ENCODE measurements around the gene SAMHD1.
"Not testable (repeated sequence)": the region's sequence is repeated elsewhere in the genome, so short reads cannot be mapped to it uniquely, and the experiment has no call there.

The SAMHD1 gene

DNA sequence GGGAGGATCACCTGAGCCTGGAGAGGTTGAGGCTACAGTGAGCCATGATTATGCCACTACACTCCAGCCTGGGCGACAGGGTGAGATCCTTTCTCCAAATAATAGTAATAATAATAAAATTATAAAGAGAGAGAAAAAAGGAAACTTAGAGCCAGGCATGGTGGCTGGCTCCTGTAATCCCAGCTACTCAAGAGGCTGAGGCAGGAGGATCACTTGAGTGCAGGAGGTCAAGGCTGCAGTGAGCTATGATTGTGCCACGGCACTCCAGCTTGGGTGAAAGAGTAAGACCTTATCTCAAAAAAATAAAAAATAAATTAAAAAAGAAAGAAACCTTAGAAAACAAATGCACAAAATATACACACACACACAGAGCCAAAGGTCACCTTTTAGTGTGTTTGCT, 5.2 kb upstream of the SAMHD1 start:
- no peak for DNase-seq (ENCODE audit: low read depth in 2 of 3, low spot score in 2 of 3)

DNA sequence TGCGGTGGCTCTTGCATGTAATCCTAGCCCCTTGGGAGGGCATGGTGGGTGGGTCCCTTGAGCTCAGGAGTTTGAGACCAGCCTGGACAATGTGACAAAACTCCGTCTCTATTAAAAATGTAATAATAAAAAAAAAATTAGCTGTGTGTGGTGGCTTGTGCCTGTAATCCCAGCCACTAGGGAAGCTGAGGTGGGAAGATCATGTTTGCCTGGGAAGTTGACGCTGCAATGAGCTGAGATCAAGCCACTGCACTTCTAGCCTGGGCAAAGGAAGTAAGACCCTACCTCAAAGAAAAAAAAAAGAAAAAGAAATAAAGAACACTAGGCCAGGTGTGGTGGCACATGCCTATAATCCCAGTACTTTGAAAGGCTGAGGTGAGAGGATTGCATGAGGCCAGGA, 4.5 kb upstream of the SAMHD1 start:
- DNase-seq (ENCODE audit: low read depth in 2 of 3, low spot score in 2 of 3), result no peak

DNA sequence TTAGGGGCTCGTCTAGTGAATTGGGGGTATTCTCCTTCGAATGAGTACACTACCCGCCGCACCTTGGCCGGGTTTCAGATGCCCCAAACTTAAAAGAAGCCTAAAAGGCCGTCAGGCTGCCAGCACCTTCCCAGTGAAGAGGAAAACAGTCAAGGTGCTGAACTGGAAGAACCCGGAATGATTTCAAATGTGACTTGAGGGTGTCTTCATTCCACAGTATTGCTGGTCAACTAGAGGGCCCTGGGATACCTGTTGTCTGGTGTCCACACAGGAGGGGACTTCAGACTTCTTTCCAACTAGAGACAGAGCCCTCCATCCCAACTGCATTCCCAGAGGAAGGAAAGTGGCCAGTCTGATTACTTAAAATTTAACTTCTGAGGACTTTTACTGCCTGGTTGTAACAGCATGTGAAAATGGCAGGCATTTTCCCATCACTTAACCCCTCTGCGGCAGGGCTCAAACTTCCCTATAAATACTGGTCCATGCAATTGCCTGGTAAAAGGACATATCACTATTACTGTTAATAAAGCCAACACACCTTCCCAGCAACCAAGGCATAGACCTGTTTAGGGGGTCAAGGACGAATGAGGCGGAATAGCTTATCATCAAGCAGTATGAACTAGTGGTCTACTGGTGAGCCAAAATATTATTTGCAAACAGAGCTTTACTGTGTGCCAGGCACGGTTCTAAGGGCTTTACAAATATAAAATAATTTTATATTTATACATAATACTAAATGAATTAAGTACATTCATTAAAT, 651 bp upstream of the SAMHD1 start:
- no peak for DNase-seq (ENCODE audit: low read depth in 2 of 3, low spot score in 2 of 3)

DNA sequence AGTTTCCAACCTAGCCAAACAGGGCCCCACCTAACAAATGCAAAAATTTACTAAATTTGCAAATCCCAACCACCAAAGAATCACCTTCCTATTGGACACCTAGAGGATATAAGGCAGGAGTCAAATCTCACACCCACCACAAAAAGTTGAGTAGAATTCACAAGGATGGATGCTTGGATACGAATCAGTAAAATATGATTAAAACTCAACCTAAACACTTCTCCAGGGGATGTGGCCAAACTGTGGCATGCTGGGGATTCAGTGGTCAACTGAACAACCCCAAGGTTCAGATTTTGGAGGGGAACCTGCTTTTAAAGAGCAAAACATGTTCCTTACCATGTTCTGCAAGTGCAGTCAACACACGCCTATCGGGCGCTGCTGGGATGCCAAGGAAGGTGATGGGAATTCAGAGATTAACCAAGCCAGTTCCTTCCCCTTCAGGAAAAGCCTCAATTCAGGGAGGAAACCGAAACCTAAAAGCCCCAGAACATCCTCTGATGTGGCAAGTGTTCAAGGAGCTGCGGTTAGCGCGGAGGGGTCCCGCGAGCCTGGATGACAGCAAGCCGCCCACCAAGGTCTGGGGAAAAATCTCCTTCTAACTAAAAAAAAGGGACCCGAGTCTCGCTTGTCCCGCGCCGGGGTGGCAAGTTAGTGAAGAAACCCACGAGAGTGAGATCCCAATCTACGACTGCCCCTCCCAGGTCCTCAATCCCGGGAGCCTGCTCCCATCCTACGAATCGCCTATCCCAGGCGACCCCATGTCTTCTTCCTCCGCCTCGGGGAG, 902 bp downstream of the SAMHD1 start:
- DNase-seq (ENCODE audit: low read depth in 2 of 3, low spot score in 2 of 3), result no peak

DNA sequence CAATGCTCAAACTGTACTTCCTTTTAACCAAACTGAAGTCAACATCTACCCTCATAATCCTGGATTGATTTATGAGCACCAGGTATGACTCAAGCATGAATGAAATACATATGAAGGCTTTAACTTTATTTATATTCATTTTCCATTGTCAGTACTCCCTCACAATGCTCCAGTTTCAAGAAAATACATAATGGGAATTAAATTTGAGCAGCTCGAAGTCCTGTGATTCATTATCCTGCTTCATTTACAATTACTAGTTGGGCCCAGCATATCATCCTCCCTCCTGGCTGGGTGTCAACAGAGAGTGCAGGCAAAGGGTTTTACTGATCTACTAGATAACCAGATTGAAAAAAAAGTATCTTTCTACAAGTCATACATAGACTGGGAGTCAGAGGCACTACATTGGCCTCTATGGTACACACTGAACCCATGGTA, 10.1 kb downstream of the SAMHD1 start:
- DNase-seq (ENCODE audit: low read depth in 2 of 3, low spot score in 2 of 3), result no peak

DNA sequence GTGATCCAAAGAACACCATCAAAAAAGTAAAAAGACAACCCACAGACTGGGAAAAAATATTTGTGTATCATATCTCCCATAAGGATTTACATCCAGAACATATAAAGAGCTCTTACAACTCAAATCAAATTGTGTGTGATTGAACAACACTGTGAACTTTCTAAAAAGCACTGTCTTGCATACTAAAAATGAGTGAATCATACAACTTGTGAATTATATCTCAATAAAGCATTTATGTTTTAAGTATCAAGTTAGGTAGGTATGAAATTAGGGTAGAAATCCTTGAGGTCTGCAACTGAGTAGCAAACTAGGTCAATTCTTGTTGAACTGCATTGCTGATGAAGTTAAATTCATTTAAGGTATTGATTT, 14.1 kb downstream of the SAMHD1 start:
- no peak for DNase-seq (ENCODE audit: low read depth in 2 of 3, low spot score in 2 of 3)

DNA sequence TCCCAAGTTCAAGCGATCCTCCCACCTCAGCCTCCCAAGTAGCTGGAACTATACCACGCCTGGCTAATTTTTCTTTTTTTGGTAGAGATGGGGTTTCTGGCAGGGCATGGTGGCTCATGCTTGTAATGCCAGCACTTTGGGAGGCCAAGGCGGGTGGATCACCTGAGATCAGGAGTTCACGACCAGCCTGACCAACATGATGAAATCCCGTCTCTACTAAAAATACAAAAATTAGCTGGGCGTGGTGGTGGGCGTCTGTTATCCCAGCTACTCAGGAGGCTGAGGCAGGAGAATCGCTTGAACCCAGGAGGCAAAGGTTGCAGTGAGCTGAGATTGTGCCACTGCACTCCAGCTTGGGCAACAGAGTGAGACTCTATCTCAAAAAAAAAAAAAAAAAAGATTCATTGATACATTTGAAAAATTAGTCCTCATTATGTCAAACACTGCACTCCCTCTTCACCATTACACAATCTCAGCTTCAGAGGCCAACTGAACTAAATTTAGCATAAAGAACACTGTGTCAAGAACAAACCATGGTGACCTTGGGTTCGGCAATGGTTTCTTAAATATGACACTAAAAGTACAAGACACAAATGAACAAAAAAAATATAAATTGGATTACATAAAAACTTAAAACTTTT, 14.6 kb downstream of the SAMHD1 start:
- not testable (repeated sequence) for DNase-seq (ENCODE audit: low read depth in 2 of 3, low spot score in 2 of 3)

DNA sequence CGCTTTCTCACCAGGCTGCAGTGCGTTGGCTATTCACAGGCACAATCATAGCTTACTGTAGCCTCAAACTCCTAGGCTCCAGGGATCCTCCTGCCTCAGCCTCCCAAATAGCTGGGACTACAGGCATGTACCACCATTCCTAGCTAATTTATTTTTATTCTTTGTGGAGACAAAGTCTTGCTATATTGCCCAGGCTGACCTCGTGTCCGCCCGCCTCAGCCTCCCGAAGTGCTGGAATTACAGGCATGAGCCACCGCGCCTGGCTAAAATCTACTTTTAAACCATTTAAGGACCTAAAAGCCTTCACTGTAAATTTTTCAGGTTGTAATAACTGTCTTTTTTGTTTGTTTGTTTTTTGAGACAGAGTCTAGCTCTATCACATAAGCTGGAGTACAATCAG, 15.2 kb downstream of the SAMHD1 start:
- no peak for DNase-seq (ENCODE audit: low read depth in 2 of 3, low spot score in 2 of 3)

DNA sequence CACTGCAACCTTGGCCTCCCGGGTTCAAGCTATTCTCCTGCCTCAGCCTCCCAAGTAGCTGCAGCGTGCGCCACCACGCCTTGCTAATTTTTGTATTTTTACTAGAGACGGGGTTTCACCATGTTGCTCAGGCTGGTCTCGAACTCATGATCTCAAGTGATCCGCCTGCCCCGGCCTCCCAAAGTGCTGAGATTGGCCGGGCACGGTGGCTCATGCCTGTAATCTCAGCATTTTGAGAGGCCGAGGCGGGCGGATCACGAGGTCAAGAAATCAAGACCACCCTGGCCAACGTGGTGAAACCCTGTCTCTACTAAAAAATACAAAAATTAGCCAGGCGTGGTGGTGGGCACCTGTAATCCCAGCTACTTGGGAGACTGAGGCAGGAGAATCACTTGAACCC, 17.9 kb downstream of the SAMHD1 start:
- DNase-seq (ENCODE audit: low read depth in 2 of 3, low spot score in 2 of 3), result not testable (repeated sequence)

DNA sequence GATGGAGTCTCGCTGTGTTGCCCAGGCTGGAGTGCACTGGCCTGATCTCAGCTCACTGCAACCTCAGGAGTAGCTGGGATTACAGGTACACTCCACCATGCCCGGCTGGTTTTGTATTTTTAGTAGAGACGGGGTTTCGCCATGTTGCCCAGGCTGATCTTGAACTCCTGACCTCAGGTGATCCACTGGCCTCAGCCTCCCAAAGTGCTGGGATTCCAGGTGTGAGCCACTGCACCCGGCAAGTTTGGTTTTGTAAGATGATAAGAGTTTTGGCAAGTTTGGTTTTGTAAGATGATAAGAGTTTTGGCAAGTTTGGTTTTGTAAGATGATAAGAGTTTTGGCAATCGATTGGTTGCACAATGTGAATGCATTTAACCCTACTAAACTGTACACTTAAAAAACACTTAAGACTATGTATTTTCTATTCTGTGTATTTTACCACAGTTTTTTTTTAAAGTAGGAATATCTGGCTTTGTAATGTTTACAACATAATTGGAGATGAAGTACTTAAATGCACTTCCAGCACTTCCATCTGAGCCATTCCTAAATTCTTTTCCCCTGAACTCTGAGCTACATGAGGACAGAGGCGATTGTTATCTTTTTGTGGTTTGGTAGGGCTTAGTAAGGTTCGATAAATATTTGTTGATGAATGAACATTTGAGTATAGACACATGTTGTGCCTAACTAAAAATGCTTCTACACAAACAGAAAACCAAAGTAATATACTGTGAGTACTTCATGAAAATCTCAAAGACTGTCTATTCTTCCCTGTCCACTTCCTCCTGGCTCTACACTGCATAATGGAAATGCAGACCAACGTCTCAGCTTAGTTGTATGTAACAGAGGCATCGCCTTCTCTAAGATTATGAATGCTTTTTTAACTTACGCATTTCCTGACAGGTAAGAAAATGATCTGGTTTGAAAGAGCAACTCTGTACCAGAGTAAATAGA, 18.8 kb downstream of the SAMHD1 start:
- DNase-seq (ENCODE audit: low read depth in 2 of 3, low spot score in 2 of 3), result no peak

DNA sequence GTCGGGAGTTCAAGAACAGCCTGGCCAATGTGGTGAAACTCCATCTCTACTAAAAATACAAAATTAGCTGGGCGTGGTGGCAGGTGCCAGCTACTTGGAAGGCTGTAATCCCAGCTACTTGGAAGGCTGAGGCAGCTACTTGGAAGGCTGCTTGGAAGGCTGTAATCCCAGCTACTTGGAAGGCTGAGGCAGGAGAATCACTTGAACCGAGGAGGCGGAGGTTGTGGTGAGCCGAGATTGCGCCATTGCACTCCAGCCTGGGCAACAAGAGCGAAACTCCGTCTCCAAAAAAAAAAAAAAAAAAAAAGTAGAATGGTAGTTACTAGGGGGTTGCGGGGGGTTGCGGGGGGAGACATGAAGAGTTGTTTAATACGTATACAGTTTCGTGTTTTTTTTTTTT, 19.4 kb downstream of the SAMHD1 start:
- not testable (repeated sequence) for DNase-seq (ENCODE audit: low read depth in 2 of 3, low spot score in 2 of 3)

DNA sequence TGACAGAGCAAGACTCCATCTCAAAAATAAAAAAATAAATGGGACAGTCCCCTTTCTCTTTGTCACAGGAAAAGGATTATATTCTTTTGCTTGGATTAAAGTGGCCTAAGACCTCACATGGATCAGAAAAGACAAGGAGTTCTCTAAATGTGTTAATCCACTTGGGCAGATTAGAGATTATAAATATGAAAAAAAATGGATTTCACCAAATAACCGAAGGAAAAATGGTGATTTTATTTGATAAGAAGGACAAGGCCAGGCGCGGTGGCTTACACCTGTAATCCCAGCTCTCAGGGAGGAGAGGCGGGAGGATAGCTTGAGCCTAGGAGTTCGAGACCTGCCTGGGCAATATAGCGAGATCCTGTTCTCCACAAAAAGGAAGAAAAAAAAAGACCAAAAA, 21.8 kb downstream of the SAMHD1 start:
- DNase-seq (ENCODE audit: low read depth in 2 of 3, low spot score in 2 of 3), result no peak

DNA sequence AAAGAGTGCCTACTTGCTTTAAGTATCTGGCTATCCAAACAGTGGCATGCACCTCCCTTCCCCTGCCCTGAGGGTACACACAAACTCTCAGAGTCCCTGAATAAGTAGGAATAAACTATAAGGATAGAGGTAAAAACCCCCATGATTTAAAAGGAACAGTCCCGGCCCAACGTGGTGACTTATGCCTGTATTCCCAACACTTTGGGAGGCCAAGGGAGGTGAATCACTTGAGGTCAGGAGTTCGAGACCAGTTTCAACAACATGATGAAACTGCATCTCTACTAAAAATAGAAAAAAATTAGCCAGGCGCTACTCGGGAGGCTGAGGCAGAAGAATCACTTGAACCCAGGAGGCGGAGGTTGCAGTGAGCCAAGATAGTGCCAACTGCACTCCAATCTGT, 22.2 kb downstream of the SAMHD1 start:
- DNase-seq (ENCODE audit: low read depth in 2 of 3, low spot score in 2 of 3), result no peak

DNA sequence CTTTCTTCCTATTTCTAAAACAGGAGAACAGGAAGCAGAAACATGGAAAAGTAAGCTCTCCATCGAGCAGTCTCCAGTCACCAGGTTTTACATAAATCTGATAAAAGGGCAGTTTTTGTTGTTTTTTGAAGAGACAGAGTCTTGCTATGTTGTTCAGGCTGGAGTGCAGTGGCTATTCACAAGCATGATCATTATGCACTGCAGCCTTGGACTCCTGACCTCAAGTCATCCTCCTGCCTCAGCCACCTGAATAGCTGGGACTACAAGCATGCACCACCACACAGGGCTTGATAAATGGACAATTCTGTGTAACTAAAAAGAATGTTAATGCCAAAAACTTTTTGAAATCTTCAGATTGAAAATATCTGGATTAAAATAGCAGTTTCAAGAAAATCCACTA, 23.8 kb downstream of the SAMHD1 start:
- no peak for DNase-seq (ENCODE audit: low read depth in 2 of 3, low spot score in 2 of 3)

DNA sequence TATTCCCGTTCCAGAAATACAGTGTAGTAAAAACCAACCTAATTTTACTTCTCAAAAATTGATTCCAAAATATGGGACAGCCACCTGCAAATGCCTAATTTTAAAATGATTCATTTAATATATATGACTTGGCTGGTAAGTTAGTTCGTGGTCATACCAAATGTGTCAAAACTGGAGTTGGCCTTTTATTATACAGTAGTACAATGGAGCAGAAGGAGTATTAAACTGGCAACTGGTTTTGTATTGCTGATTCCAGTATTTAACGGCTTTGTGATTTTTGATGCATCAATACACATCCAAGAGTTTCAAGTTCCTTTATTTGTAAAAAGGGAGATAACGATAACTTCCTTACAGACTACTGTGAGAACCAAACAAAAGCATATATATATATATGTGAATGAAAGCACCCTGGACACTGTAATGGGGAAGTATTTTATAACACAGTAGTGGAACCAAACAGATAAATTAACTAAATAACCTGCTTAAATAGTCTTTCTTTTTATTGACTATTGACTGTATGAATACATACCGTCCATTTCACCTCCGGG, 24.8 kb downstream of the SAMHD1 start:
- DNase-seq (ENCODE audit: low read depth in 2 of 3, low spot score in 2 of 3), result no peak

DNA sequence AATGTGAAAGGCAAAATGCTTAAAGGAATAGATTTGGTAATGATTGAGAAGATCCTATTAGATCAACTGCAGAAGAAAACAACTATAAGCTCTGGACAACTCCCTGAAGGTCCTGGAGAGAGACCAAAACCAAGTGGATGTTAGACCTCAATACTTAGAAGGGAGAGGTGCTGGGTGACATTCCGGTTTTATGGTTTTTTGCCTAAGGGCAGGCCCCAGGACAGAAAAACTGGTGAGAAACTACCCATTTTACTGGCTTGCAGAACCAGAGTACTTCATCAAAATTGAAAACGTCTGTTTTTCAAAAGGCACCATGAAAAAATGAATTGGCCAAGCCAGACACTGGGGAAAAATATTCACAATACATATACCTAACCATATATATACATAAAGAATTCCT, 26.3 kb downstream of the SAMHD1 start:
- DNase-seq (ENCODE audit: low read depth in 2 of 3, low spot score in 2 of 3), result no peak

DNA sequence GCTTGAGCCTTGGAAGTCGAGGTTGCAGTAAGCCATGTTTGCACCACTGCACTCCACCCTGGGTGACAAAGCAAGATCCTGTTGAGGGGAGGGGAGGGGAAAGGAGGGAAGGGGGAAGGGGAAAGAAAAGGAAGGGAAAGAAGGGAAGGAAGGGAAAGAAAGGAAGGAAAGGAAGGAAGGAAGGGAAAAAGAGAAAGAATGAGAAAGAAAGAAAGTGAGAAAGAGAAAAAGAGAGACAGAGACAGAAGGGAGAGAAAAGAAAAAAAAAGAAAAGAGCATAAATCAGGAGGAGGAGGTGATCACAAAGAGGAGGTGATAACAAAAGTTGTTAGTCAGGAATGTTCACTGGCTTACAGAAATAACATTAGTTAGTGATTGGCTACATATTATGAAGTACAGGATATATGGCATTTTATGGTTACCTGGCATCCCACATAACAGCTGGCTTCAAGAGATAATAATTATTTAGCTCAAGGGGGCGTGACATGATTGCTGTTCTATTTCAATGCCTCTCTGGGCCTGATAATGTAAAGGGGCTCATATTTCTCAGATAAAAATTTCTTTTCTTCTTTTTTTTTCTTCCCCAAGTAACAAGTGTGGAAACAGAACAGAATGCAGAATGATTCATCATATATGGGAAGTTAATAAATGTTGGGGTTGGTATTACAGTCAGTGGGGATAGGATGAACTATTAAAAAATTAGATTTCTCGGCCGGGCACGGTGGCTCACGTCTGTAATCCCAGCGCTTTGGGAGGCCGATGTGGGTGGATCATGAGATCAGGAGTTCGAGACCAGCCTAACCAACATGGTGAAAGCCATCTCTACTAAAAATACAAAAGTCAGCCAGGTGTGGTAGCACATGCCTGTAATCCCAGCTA, 27.1 kb downstream of the SAMHD1 start:
- no peak for DNase-seq (ENCODE audit: low read depth in 2 of 3, low spot score in 2 of 3)

DNA sequence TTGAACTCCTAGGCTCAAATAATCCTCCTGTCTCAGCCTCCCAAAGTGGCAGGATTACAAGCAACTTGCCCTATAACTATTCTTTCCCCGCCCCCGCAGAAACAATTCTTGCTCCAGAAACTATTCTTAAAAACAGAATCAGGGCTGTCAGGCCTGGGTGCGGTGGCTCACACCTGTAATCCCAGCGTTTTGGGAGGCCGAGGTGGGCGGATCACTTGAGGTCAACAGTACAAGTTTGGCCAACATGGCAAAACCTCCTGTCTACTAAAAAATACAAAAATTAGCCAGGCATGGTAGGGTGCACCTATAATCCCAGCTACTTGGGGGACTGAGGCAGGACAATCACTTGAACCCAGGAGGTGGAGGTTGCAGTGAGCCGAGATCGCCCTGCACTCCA, 31.2 kb downstream of the SAMHD1 start:
- no peak for DNase-seq (ENCODE audit: low read depth in 2 of 3, low spot score in 2 of 3)

DNA sequence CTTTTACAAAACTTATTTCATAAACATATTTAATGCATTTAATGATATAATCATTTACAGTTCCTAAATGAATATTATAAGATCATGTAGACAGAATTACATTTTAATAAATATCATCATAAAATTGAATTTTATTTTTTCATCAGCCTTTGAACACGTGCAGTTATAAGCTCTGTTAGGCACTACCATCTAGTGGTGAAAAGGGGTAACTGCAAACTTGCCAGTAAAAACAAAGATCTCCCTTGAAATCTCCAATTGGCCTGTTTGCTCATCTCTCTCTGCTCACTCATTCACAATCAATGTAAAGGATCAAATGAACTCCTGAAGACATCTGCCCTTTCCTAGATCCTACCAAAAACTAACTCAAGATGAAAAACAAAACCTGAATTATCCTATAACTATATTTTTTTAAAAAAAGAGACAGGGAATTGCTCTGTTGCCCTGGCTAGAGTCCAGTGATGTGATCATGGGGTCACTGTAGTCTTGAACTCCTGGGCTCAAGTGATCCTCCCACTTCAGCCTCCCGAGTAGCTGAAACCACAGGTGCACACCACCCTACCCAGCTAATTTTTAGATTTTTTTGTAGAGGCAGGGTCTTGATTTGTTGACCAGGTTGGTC, 31.7 kb downstream of the SAMHD1 start:
- DNase-seq (ENCODE audit: low read depth in 2 of 3, low spot score in 2 of 3), result no peak
